DMS153 (cell line): ENCODE data around the gene KRTAP4-11.
"Not testable (repeated sequence)": the region's sequence is repeated elsewhere in the genome, so short reads cannot be mapped to it uniquely, and the experiment has no call there.

Experiments
- DNase-seq: peaks from one replicate; lab custom pipeline; 2025; lab: John Stamatoyannopoulos, UW

The KRTAP4-11 gene

DNA sequence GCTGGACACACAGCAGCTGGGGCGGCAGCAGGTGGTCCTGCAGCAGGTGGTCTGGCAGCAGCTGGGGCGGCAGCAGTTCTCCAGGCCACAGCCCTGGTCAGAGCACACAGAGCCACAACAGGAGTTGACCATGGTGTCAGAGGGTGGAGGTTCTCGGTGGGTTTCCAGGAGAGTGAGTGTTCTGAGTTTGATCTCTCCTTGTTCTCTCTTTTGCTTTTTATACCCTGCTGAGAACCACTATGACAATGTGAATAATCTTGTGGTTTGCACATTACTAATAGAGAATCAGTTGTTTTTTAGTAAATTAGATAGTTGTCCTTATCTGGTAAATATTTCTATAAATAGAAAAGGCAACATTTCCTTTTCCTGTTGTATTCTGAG, 5.8 kb upstream of the KRTAP4-11 start, which contains the start of gene KRTAP4-12:
TSS of gene KRTAP4-12 (minus strand) at position 192 of the 381 bp plus-strand sequence. CDS start at position 132, 60 bp downstream.
- DNase-seq, result not testable (repeated sequence)

- not testable (repeated sequence) for DNase-seq
These were observed 5.3 kb upstream of the KRTAP4-11 start for GRCh38 chr17:41123292-41123990.

- DNase-seq, result no peak
These were observed 3.6 kb upstream of the KRTAP4-11 start for GRCh38 chr17:41121742-41122141.

- not testable (repeated sequence) for DNase-seq
These were observed 1.8 kb upstream of the KRTAP4-11 start for GRCh38 chr17:41119696-41120690.

DNA sequence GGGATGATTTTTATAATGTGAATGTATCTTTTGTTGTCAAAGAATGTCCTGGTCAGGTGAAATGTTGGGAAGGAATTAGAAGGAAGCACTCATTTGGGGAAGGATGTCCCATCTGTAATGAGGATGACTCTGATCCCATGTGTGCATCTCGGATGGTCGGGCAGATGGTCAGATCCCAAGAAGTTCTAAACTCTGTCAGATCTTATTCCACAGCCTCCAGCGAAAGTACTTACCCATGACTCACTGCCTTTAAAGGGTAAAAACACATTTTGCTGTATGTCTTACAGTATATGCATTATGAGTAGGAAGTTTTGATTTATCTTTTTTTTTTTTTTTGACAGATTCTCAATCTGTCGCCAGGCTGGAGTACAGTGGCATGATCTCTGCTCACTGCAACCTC, 548 bp upstream of the KRTAP4-11 start:
- DNase-seq, result no peak

DNA sequence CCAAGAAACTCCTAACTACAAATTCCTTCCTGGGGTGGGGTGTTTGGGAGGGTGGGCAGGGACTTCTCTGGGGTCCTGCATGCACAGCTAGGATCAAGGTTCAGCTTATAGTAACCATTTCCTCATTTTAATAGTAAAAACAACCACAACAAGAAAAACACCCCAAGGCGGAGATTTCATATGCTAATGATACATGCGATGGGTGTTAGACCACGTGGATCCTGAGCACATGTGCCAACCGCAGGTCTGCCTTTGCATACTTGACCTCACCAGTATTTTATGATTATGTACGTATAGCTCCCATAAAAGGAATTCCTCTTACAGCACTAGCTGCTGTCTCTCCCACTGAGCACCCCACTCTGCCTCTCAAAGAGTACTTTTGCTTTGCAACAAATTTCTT, 1.9 kb downstream of the KRTAP4-11 start:
- no peak for DNase-seq

GRCh38 chr17:41111151-41111885, 6.9 kb downstream of the KRTAP4-11 start:
- no peak for DNase-seq

GRCh38 chr17:41108728-41109386, 9.3 kb downstream of the KRTAP4-11 start:
- not testable (repeated sequence) for DNase-seq

DNA sequence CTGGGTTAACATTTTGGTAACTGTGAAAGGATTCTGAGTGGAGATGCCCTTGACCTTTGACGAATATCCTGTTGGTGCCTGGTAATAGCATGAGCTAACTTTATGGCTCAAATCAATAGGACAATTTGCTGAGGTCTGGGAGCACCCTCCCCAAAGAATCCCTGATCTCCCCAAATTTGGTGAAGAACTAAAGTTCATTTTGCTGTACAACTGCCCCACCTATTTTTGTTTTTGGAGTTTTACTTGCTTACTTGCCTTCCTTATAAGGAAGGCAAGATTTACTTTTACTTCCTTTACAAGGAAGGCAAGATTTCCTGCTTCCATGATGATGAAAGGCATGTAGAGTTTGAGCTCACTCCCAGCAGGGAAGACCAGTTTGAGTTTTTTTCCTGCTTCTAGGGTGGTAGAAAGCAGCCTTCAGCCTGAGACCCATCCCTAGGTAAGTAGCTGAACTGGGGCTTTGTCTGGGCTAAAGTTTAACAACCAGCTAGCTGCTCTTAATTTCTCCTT, 10.2 kb downstream of the KRTAP4-11 start:
- DNase-seq, result no peak

DNA sequence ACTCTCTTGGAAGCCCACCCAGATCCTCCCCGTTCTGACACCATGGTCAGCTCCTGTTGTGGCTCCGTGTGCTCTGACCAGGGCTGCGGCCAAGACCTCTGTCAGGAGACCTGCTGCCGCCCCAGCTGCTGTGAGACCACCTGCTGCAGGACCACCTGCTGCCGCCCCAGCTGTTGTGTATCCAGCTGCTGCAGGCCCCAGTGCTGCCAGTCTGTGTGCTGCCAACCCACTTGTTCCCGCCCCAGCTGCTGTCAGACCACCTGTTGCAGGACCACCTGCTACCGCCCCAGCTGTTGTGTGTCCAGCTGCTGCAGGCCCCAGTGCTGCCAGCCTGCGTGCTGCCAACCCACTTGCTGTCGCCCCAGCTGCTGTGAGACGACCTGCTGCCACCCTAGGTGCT, 12.8 kb downstream of the KRTAP4-11 start, which contains the start of gene KRTAP4-9:
TSS of gene KRTAP4-9 (plus strand) at position 43 of the 400 bp plus-strand sequence. CDS start at position 43, 0 bp downstream.
- not testable (repeated sequence) for DNase-seq

DNA sequence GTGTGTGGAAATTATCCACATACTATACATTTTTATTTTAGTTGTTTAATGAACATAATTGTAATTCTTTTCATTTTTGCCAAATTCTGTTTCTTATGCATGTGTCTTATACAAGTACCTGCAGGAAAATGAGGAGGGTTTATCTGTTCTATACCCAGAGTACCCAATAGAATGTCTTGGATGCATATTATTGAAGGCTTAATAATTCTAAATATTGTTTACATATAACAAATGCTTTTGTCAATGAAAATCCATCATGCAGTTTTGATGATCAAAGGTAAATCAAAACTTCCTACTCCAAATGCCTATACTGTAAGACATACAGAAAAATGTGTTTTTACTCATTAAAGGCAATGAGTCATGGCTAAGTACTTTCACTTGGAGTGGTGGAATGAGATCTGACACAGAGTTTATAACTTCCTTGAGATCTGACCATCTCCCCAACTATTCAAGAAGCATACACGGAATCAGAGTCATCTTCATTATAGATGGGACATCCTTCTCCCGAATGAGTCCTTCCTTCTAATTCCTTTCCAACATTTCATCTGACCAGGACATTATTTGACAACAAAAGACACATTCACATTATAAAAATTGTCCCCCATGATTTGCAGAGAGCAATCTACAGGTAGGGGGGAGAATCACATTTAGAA, 13.7 kb downstream of the KRTAP4-11 start:
- DNase-seq, result not testable (repeated sequence)

GRCh38 chr17:41103896-41104295, 14.3 kb downstream of the KRTAP4-11 start:
- no peak for DNase-seq

DNA sequence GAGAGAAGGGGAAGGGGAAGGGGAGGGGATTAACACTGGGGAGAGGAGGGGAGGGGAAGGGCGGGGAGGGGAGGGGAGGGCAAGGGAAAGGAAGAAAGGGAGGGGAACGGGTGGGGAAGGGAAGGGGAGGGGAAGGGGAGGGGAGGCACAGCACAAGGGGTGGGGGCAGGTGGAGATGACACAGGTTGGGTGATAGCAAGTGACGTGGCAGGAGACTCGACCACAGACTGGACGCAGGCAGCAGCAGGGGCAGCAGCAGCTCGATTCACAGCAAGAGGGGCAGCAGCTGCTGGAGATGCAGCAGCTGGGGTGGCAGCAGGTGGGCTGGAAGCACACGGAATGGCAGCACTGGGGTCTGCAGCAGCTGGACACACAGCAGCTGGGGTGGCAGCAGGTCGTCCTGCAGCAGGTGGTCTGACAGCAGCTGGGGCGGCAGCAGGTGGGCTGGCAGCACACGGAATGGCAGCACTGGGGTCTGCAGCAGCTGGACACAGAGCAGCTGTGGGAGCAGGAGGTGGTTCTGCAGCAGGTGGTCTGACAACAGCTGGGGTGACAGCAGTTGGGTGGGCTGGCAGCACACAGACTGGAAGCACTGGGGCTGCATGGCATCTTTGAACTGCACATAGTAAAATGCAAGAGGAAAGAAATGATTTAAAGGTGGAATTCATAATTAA, 16.4 kb downstream of the KRTAP4-11 start, which contains the start of gene KRTAP4-16:
TSS of gene KRTAP4-16 (minus strand) at position 624 of the 674 bp plus-strand sequence. CDS start at position 624, 0 bp downstream.
- DNase-seq, result no peak

DNA sequence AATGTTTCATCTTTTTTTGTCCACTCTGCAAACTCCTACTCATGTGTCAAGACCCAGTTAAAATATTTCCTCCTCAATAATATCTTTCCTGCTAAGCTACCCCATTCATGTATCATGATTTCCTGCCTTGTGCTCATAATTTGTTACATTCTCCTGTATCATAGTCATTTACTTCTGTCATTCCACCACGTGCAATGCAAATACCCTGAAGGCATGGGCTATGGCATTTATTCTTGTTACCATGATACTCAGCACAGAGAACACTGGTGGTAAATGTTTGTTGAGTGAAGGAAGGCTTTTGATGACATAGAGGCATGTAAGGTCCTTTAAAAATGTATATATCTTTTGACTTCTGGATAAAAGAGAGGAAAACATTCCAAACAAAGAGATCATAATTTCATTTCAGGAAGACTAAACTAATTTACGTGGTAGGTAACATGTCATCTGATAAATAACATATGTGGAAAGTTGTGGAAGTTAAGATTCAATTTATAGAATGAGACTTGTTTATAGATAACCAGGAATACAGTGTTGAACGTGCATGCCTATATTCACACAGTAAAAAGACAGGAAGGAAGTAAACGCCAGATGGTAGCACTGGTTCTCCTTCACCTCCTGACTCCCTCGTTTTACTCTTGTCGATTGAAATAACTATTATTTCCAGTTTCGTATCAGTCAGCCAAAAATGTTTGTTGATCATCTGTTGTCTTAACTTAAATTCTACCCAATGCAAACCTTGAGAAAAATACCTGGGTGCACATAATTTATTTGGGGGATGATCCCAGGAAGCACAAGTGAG, 18.3 kb downstream of the KRTAP4-11 start:
- DNase-seq, result not testable (repeated sequence)

DNA sequence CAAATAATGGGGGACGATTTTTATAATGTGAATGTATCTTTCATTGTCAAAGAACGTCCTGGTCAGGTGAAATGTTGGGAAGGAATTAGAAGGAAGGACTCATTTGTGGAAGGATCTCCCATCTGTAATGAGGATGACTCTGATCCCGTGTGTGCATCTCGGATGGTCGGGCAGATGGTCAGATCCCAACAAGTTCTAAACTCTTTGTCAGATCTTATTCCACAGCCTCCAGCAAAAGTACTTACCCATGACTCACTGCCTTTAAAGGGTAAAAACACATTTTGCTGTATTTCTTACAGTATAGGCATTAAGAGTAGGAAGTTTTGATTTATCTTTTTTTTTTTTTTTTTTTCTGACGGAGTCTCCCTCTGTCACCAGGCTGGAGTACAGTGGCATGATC, 19.7 kb downstream of the KRTAP4-11 start:
- DNase-seq, result no peak

DNA sequence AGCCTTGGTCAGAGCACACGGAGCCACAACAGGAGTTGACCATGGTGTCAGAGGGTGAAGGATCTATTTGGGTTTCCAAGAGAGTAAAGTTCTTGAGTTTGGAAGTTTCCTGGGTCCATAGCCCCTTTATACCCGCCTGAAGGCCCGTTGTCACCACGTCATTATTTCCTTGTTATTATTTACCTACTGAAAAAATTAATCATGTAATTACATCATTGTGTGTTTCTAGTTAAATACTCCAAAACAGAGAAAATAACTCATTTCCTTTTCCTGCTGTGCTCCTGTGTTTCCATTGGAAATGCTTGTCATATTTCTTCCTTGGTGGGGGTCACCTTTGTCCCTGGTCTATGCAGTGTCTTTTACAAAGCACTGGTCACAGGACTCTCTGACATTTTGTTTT, 20.1 kb downstream of the KRTAP4-11 start, which contains the start of gene KRTAP4-8:
TSS of gene KRTAP4-8 (minus strand) at position 101 of the 400 bp plus-strand sequence. CDS start at position 43, 58 bp downstream.
- DNase-seq, result no peak

DNA sequence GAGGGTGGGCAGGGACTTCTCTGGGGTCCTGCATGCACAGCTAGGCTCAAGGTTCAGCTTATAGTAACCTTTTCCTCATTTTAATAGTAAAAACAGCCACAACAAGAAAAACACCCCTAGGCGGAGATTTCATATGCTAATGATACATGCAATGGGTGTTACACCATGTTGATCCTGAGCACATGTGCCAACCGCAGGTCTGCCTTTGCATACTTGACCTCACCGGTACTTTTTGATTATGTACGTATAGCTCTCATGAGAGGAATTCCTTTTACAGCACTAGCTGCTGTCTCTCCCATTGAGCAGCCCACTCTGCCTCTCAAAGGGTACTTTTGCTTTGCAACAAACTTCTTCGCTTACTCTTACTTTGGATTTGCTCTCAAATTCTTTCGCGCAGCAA, 22.1 kb downstream of the KRTAP4-11 start:
- no peak for DNase-seq

DNA sequence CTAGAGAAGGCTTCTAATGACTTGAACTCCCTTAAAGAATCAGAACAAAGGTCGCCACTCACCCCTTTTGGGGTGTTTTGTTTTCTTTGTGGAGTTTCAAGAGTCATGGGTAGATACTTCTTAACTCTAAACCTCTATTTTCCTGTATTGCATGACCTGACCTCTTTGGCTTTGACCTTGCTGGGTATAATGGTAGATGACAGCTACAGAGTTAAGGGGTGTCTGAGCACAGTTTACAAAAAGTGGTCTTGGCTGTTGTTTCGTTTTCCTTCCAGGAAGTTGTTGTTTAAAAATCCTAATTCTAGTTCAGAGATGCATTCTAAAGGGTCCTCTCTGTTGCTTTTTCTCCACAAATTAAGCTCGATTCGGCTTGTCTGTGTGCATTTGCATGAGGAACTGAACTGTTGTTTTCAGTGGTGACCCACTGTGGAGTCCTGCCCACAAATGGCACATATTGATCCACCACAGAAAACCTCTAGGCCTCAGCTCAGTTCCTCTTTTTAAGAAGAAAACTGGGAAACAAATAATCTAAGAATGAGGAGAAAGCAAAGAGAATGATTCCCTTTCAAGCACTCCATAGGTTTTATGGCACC, 29.3 kb downstream of the KRTAP4-11 start:
- not testable (repeated sequence) for DNase-seq
